IPS DF 4.7 (cell line): ENCODE results near the gene DEK.
"Not testable (repeated sequence)": the region's sequence is repeated elsewhere in the genome, so short reads cannot be mapped to it uniquely, and the experiment has no call there.

Experiments
- DNase-seq: peaks from one replicate; pipeline ENCODE4 v3.0.0-alpha.2; 2013; ENCODE audit warnings: low spot score; ENCODE audit errors: extremely low read depth

Gene DEK

GRCh38 chr6:18206591-18206990 lies 57.7 kb downstream of the DEK start:
- no peak for DNase-seq

GRCh38 chr6:18204691-18205090 lies 59.6 kb downstream of the DEK start:
- no peak for DNase-seq

- no peak for DNase-seq
These were observed 60.5 kb downstream of the DEK start for GRCh38 chr6:18203786-18204185.

- DNase-seq = no peak
These were observed 72.3 kb downstream of the DEK start for GRCh38 chr6:18192026-18192425.

- no peak for DNase-seq
These were observed 75.1 kb downstream of the DEK start for GRCh38 chr6:18189196-18189595.

GRCh38 chr6:18187701-18188100 lies 76.6 kb downstream of the DEK start:
- no peak for DNase-seq

GRCh38 chr6:18186540-18187250 lies 77.6 kb downstream of the DEK start:
- no peak for DNase-seq

GRCh38 chr6:18186033-18186432 lies 78.3 kb downstream of the DEK start:
- DNase-seq = peak; percentile 49

- DNase-seq = no peak
These were observed 78.7 kb downstream of the DEK start for GRCh38 chr6:18185624-18186023.

GRCh38 chr6:18183766-18184165 lies 80.6 kb downstream of the DEK start:
- DNase-seq = no peak

GRCh38 chr6:18182568-18182967 lies 81.8 kb downstream of the DEK start:
- DNase-seq = no peak

- no peak for DNase-seq
These were observed 84.5 kb downstream of the DEK start for GRCh38 chr6:18179770-18180356.

- no peak for DNase-seq
These were observed 85.2 kb downstream of the DEK start for GRCh38 chr6:18178960-18179615.

- no peak for DNase-seq
These were observed 86.9 kb downstream of the DEK start for GRCh38 chr6:18177286-18177965.

- DNase-seq = not testable (repeated sequence)
These were observed 88.1 kb downstream of the DEK start for GRCh38 chr6:18176198-18176597.
